Breast epithelium (tissue), 4 donors: ENCODE measurements around the gene LGALS9B. TPM values are rescaled to one million over a fixed set of nuclear protein-coding genes. Genes with fewer than 3 reads are reported as not detected.
"Not testable (repeated sequence)": the region's sequence is repeated elsewhere in the genome, so short reads cannot be mapped to it uniquely, and the experiment has no call there.

Experiments
- DNase-seq, 2 donors: peaks; one replicate each; pipeline ENCODE4 v3.0.0-alpha.2; 2019; ENCODE audit warnings: low spot score in 2 of 2
- H3K27ac ChIP-seq, 2 donors: fragments of 200-600 bp; sonication (generic) in 1 of 2; one replicate each; pipeline ENCODE4 v1.5.1; 2016 to 2019; ENCODE audit warnings: mild to moderate bottlenecking in 1 of 2
- H3K27me3 ChIP-seq, 2 donors: fragments of 200-600 bp; sonication (generic) in 1 of 2; one replicate each; pipeline versions ENCODE4 v1.5.1 to v1.6.0; 2017 to 2019; ENCODE audit warnings: control low read depth in 1 of 2, mild to moderate bottlenecking in 1 of 2
- H3K36me3 ChIP-seq: fragments of 200-600 bp; one replicate; pipeline ENCODE4 v1.5.1; 2019
- H3K4me1 ChIP-seq, 2 donors: fragments of 200-600 bp; sonication (generic); one replicate each; pipeline ENCODE4 v1.5.1; 2016 to 2019; ENCODE audit warnings: control low read depth in 1 of 2
- H3K4me3 ChIP-seq, 3 donors: fragments of 200-600 bp; sonication (generic); 1 replicate in 2 of 3; 2 replicates in 1 of 3; pipeline ENCODE4 v1.5.1; 2016 to 2019; ENCODE audit warnings: mild to moderate bottlenecking in 3 of 3, moderate library complexity in 2 of 3
- H3K9me3 ChIP-seq, 2 donors: fragments of 200-600 bp; sonication (generic) in 1 of 2; one replicate each; pipeline ENCODE4 v1.5.1; 2016 to 2019; ENCODE audit warnings: control low read depth in 1 of 2
- intact Hi-C: fragments of 100-400 bp; cut with DNase I; formaldehyde crosslinking; loops from one replicate; pipeline ENCODE4 v1.15.1; 2023; ENCODE audit warnings: low total_unique reads
- total RNA-seq, 3 donors: library from RNA; depleted of rRNA; stranded (reverse); fragments of >200 nt; gene quantifications; one replicate each; pipeline ENCODE4 v1.1.0, GENCODE V29; 2016

The LGALS9B gene
- total RNA-seq, 3 donors from 2014 or later: 0.33 TPM; not detected in 2

- H3K27me3 ChIP-seq, H3K9me3 ChIP-seq, H3K4me1 ChIP-seq, intact Hi-C loops, H3K4me3 ChIP-seq, DNase-seq, H3K36me3 ChIP-seq, H3K27ac ChIP-seq: not testable (repeated sequence)
Observed at GRCh38 chr17:20457848-20458381, 9.4 kb downstream of the LGALS9B start.

DNA sequence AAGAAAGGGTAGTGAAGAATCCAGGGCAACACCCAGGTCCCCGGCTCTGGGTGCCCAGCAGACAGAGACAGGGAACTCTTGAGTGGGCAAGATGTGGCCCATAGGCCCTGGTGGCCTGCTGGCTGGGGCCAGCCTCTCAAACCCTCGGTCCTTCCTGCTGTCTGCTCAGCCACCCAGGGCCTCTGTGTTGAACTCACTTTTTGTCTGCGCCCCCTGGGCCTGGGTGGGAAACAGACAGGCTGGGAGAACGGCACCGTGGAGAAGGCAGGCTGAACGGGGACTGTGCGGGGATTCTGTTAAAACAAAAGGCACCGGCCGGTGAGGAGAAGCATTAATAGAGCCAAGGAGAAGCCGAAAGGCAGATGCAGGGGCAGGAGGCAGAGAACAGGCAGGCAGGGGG, 12.2 kb downstream of the LGALS9B start:
- H3K4me3 ChIP-seq, intact Hi-C loops, DNase-seq: not testable (repeated sequence)

DNA sequence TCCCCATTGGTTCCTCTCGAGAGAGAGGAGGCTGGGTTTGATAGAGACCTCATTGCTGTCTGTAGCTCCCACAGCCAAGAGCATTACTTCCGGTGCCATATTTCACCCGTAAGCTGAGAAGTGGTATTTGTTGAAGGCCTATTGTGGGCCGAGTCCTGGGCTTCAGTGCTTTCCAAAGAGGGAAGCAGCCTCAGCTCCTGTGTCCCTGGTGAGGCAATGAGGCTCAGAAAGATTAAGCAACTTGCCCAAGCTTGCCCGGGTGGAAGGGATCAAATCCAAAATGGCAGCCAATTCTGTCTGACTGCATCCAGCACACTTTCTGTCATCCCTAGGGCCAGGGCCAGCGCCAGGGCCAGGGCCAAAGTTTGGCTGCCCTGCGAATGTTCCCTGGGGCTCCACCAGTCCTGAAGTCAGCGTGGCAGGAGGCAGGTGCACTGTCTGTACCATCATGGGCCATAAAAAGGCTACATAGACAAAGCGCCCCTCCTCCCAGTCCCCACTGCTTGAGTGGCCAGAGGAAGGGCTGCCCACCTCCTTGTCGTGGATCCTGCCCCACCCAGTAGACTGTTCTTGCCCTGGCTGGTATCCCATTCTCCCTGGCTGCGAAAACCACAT, 13.4 kb downstream of the LGALS9B start:
- H3K36me3 ChIP-seq, H3K4me1 ChIP-seq, H3K9me3 ChIP-seq, H3K4me3 ChIP-seq, intact Hi-C loops, H3K27ac ChIP-seq, DNase-seq, H3K27me3 ChIP-seq: not testable (repeated sequence)

More for the DNA sequence above, 12.2 kb downstream of the LGALS9B start:
- not testable (repeated sequence) for H3K4me1 ChIP-seq, H3K27ac ChIP-seq, H3K36me3 ChIP-seq, H3K9me3 ChIP-seq, H3K27me3 ChIP-seq

DNA sequence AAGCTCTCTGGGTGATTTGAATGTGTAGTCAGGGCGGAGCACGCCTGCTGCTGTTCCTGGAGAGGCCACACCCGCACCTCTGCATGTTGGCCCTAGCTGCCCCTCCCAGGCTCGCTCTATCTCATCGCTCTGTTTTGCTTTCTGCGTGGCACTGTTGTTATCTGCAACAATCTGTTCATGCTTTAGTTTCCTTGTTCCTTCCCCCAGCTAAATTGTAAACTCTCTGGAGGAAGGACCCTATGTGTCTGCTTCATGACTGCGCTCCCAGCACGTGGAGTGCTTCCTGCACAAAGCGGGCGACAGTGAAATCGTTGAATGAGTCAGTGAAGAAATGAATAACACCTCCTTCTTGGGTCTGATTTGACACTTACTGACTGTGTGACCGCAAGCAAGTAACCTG, 16.5 kb downstream of the LGALS9B start:
- H3K36me3 ChIP-seq, H3K4me3 ChIP-seq, H3K9me3 ChIP-seq, H3K27ac ChIP-seq, H3K27me3 ChIP-seq, H3K4me1 ChIP-seq, intact Hi-C loops, DNase-seq: not testable (repeated sequence)

DNA sequence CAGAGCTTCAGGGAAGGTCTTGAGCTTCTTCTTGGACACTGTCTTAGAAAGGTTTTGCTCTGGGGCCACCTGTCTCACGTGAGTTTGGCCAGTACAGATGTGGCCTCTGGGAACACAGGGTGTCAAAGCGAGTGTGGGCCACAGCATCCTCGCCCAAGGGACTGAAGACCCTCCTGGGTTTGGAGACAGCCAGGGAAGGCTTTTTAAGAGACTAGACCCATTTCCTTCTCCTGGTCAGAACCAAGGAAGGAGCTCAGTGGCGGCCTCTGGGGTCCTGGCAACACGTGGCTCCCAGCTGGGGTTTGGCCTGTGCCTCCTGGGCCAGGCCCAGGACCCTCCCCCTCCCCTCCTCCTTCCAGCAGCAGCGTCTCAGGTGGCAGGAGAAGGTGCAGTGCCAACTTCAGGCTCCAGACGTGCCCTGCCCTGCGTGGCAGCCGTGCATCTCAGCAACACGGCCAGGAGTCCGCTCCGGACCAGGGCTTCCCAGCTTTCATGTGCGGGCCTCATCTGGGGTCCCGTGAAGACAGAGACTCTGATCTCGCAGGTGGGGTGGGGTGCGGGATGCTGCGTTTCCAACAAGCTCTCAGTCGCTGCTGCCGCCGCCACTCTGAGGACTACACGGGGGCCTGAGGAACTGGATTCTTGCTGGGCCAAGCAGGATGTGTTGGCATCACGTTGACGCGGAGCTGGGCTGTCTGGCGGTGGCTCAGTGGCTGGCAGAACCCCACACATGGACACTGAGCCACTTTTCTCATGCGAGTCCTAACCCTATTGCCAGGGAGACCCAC, 19.6 kb downstream of the LGALS9B start:
- H3K27me3 ChIP-seq, H3K36me3 ChIP-seq, H3K27ac ChIP-seq, DNase-seq, H3K4me3 ChIP-seq, H3K4me1 ChIP-seq, H3K9me3 ChIP-seq, intact Hi-C loops: not testable (repeated sequence)

GRCh38 chr17:20446895-20447294, 20.4 kb downstream of the LGALS9B start:
- intact Hi-C loops, DNase-seq, H3K27ac ChIP-seq: not testable (repeated sequence)

GRCh38 chr17:20444581-20445236, 22.6 kb downstream of the LGALS9B start:
- DNase-seq, H3K9me3 ChIP-seq, H3K4me3 ChIP-seq, H3K27ac ChIP-seq, H3K27me3 ChIP-seq, intact Hi-C loops, H3K36me3 ChIP-seq, H3K4me1 ChIP-seq: not testable (repeated sequence)

More at GRCh38 chr17:20446895-20447294, 20.4 kb downstream of the LGALS9B start:
- H3K27me3 ChIP-seq, H3K4me1 ChIP-seq, H3K9me3 ChIP-seq, H3K4me3 ChIP-seq, H3K36me3 ChIP-seq: not testable (repeated sequence)

GRCh38 chr17:20444173-20444572, 23.2 kb downstream of the LGALS9B start:
- H3K9me3 ChIP-seq, H3K36me3 ChIP-seq, H3K27me3 ChIP-seq, H3K4me1 ChIP-seq, H3K4me3 ChIP-seq, intact Hi-C loops, H3K27ac ChIP-seq, DNase-seq: not testable (repeated sequence)

DNA sequence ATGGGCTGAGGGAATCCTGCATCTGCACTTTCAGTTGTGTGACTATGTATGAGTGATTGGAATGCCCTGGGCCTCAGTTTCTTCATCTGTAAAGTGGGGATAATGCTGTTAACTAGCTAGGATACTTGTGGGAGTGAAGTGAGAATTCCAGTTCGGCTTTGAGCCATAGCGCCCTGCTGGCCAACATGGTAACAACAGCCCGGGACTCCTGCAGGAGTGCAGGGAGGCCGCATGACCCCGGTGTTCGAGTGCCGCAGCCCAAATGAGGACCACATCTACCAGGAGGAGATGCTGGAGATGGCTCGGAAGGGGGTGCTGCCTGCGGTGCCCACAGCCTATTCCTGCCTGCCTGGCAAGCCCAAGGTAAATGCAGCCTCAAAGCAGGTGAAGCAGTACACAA, 23.7 kb downstream of the LGALS9B start:
- H3K4me1 ChIP-seq, H3K27ac ChIP-seq, intact Hi-C loops, H3K9me3 ChIP-seq, H3K36me3 ChIP-seq, H3K4me3 ChIP-seq, H3K27me3 ChIP-seq, DNase-seq: not testable (repeated sequence)

DNA sequence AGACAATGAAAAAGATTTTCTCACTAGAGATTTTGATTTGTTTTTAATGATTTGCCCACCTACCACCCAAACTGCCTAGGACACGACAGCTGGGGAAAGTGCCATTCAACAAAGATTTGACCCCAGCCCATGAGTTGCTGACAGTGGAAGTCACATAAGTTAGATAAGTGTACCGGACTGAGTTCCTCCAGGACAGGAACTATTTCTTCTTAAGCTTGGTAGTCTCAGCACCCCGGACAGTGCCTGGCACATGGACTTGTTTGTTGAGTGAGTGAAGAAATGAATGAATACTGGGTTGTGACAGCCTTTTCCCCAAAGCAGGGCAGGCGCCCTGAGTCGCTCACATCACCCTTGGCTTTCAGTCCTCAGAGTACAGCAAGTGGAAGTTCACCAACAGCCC, 26.7 kb downstream of the LGALS9B start:
- intact Hi-C loops, H3K27ac ChIP-seq, H3K36me3 ChIP-seq, DNase-seq, H3K4me1 ChIP-seq, H3K27me3 ChIP-seq, H3K9me3 ChIP-seq, H3K4me3 ChIP-seq: not testable (repeated sequence)

- H3K4me1 ChIP-seq, H3K9me3 ChIP-seq, H3K4me3 ChIP-seq, H3K36me3 ChIP-seq, H3K27ac ChIP-seq, intact Hi-C loops, H3K27me3 ChIP-seq, DNase-seq: not testable (repeated sequence)
Observed at GRCh38 chr17:20435166-20435565, 32.2 kb downstream of the LGALS9B start.

- H3K27ac ChIP-seq, H3K27me3 ChIP-seq, DNase-seq, H3K4me1 ChIP-seq, H3K9me3 ChIP-seq, intact Hi-C loops, H3K4me3 ChIP-seq, H3K36me3 ChIP-seq: not testable (repeated sequence)
Observed at GRCh38 chr17:20433382-20433781, 34.0 kb downstream of the LGALS9B start.

GRCh38 chr17:20427264-20427663, 40.1 kb downstream of the LGALS9B start:
- H3K36me3 ChIP-seq, intact Hi-C loops, H3K9me3 ChIP-seq, H3K27ac ChIP-seq, H3K4me1 ChIP-seq, H3K4me3 ChIP-seq, H3K27me3 ChIP-seq, DNase-seq: not testable (repeated sequence)
